Cardiac fibroblast (primary cell): ENCODE data around the gene LMCD1.

Experiments
- DNase-seq, 2 donors: peaks; one replicate each; pipeline versions ENCODE4 v3.0.0 to v3.0.0-alpha.2; 2010; ENCODE audit warnings: low read depth in 2 of 2
- H3K4me3 ChIP-seq, 2 donors: replicated peaks in 1 of 2; 1 replicate in 1 of 2; 2 replicates in 1 of 2; pipeline ENCODE4 v1.5.1; 2011; ENCODE audit warnings: low read depth in 2 of 2, low read length in 2 of 2, mild to moderate bottlenecking in 2 of 2, moderate library complexity in 1 of 2
- CTCF ChIP-seq: IDR thresholded peaks from one replicate; pipeline ENCODE4 v1.5.1; 2011; ENCODE audit warnings: low read depth, mild to moderate bottlenecking, low read length, inconsistent platforms

Gene LMCD1

GRCh38 chr3:8519156-8519555, 17.5 kb downstream of the LMCD1 start:
- TF ChIP-seq CTCF: no peak
- peak; percentile 91 for DNase-seq
- no peak overlapping the region for H3K4me3 ChIP-seq

- DNase-seq: no peak
- TF ChIP-seq CTCF: no peak
- no peak overlapping the region for H3K4me3 ChIP-seq
These were observed 18.3 kb downstream of the LMCD1 start for GRCh38 chr3:8519774-8520448.

- no peak overlapping the region for H3K4me3 ChIP-seq
- TF ChIP-seq CTCF: no peak
- peak in 1 of 2 donors; percentile 65 for DNase-seq
These were observed 19.3 kb downstream of the LMCD1 start for GRCh38 chr3:8520816-8521403.

GRCh38 chr3:8523041-8523440, 21.4 kb downstream of the LMCD1 start:
- H3K4me3 ChIP-seq: no peak overlapping the region
- no peak for DNase-seq
- TF ChIP-seq CTCF: no peak

GRCh38 chr3:8524249-8524648, 22.6 kb downstream of the LMCD1 start:
- no peak for DNase-seq
- no peak overlapping the region for H3K4me3 ChIP-seq
- no peak for TF ChIP-seq CTCF

GRCh38 chr3:8524656-8525399, 23.2 kb downstream of the LMCD1 start:
- no peak for TF ChIP-seq CTCF
- no peak for DNase-seq
- H3K4me3 ChIP-seq: no peak overlapping the region
